GM23338 (cell line): ENCODE measurements around the gene MTARC2. TPM values are rescaled to one million over a fixed set of nuclear protein-coding genes. Genes with fewer than 3 reads are reported as not detected.

Experiments used
- ATAC-seq: fragments of 200-7000 bp; cut with Tn5 transposase; 3 replicates; pipeline ENCODE4 v1.9.1; 2020
- DNase-seq: peaks from one replicate; pipeline ENCODE4 v3.0.0-alpha.2; 2015; ENCODE audit warnings: low spot score
- H2AFZ ChIP-seq: fragments of 200-600 bp; sonication (generic); 2 replicates; pipeline ENCODE4 v1.8.0; 2016; ENCODE audit warnings: antibody characterized with exemption, mild to moderate bottlenecking, moderate library complexity
- H3F3A ChIP-seq: fragments of 200-600 bp; sonication (generic); replicated peaks from 2 replicates; pipeline ENCODE4 v1.8.0; 2017; ENCODE audit warnings: antibody characterized with exemption, mixed run types, low read depth
- H3K27ac ChIP-seq: fragments of 200-600 bp; sonication (generic); 2 replicates; pipeline ENCODE4 v1.6.1; 2016; ENCODE audit warnings: low read depth
- H3K27me3 ChIP-seq: fragments of 200-600 bp; sonication (generic); 2 replicates; pipeline ENCODE4 v1.8.0; 2016; ENCODE audit warnings: mild to moderate bottlenecking, mixed run types, moderate library complexity; ENCODE audit not compliant: insufficient read depth
- H3K36me3 ChIP-seq: fragments of 200-600 bp; sonication (generic); 2 replicates; pipeline ENCODE4 v1.8.0; 2016; ENCODE audit warnings: mild to moderate bottlenecking; ENCODE audit not compliant: insufficient read depth
- H3K4me1 ChIP-seq: fragments of 200-600 bp; sonication (generic); 2 replicates; pipeline ENCODE4 v1.8.0; 2016; ENCODE audit warnings: mild to moderate bottlenecking, moderate library complexity; ENCODE audit not compliant: insufficient read depth
- H3K4me2 ChIP-seq: fragments of 200-600 bp; sonication (generic); 2 replicates; pipeline ENCODE4 v1.7.1; 2017; ENCODE audit warnings: mixed run types
- H3K4me3 ChIP-seq: fragments of 200-600 bp; sonication (generic); 2 replicates; pipeline ENCODE4 v1.6.1; 2016; ENCODE audit warnings: mixed run types
- H3K79me2 ChIP-seq: fragments of 200-600 bp; sonication (generic); replicated peaks from 2 replicates; pipeline ENCODE4 v1.8.0; 2017; ENCODE audit warnings: mild to moderate bottlenecking; ENCODE audit not compliant: insufficient read depth
- H3K9me2 ChIP-seq: fragments of 200-600 bp; sonication (generic); 2 replicates; pipeline ENCODE4 v1.8.0; 2017; ENCODE audit not compliant: insufficient read depth
- H4K20me1 ChIP-seq: fragments of 200-600 bp; sonication (generic); replicated peaks from 2 replicates; pipeline ENCODE4 v1.8.0; 2017; ENCODE audit warnings: mild to moderate bottlenecking; ENCODE audit not compliant: insufficient read depth
- H3K27ac Mint-ChIP-seq: 2 replicates; pipeline ENCODE4 v1.8.0; 2020; ENCODE audit warnings: inconsistent platforms, mild to moderate bottlenecking, moderate library complexity, mixed read lengths
- H3K27me3 Mint-ChIP-seq: 3 replicates; pipeline ENCODE4 v1.8.0; 2022; ENCODE audit warnings: low read depth, mild to moderate bottlenecking, moderate library complexity, mixed read lengths, inconsistent platforms; ENCODE audit not compliant: insufficient read depth, poor library complexity
- H3K36me3 Mint-ChIP-seq: 3 replicates; pipeline ENCODE4 v1.8.0; 2021; ENCODE audit warnings: low read depth, mild to moderate bottlenecking, inconsistent platforms, moderate library complexity, mixed read lengths
- H3K4me1 Mint-ChIP-seq: 3 replicates; pipeline ENCODE4 v1.8.0; 2020; ENCODE audit warnings: mild to moderate bottlenecking, inconsistent platforms, mixed read lengths
- H3K4me3 Mint-ChIP-seq: 3 replicates; pipeline ENCODE4 v1.8.0; 2021; ENCODE audit warnings: moderate library complexity, mild to moderate bottlenecking, inconsistent platforms, mixed read lengths
- H3K9me3 Mint-ChIP-seq: 3 replicates; pipeline ENCODE4 v1.8.0; 2020; ENCODE audit warnings: moderate library complexity, mild to moderate bottlenecking, inconsistent platforms, mixed read lengths
- CREB1 ChIP-seq: fragments of 250-450 bp; sonication (Bioruptor Pico); IDR thresholded peaks from 2 replicates; pipeline ENCODE4 v1.5.0; 2020; ENCODE audit warnings: low read depth, mild to moderate bottlenecking, moderate library complexity
- CTCF ChIP-seq, 2 experiments: fragments of 200-600 bp in 1 of 2; sonication (generic) in 1 of 2; conservative IDR thresholded peaks; 2 replicates each; pipeline versions ENCODE4 v1.5.1 to v1.6.1; 2016 to 2017; ENCODE audit warnings: antibody characterized with exemption in 2 of 2, low read depth in 2 of 2, mild to moderate bottlenecking in 2 of 2, moderate library complexity in 1 of 2
- ETS1 ChIP-seq: IDR thresholded peaks from 2 replicates; pipeline ENCODE4 v1.6.1; 2016; ENCODE audit warnings: antibody characterized with exemption
- EZH2 ChIP-seq: fragments of 200-600 bp; sonication (generic); IDR thresholded peaks from one replicate; pipeline ENCODE4 v1.8.0; 2017; ENCODE audit warnings: antibody characterized with exemption, mild to moderate bottlenecking, low read depth; ENCODE audit not compliant: unreplicated experiment
- EZH2phosphoT487 ChIP-seq: fragments of 200-600 bp; sonication (generic); IDR thresholded peaks from one replicate; pipeline ENCODE4 v1.8.1; 2018; ENCODE audit warnings: antibody characterized with exemption; ENCODE audit not compliant: unreplicated experiment
- JUNB ChIP-seq: IDR thresholded peaks from one replicate; pipeline ENCODE4 v1.6.1; 2016; ENCODE audit warnings: antibody characterized with exemption; ENCODE audit not compliant: unreplicated experiment
- NANOG ChIP-seq: IDR thresholded peaks from 2 replicates; pipeline ENCODE4 v1.6.1; 2016; ENCODE audit warnings: antibody characterized with exemption, borderline replicate concordance
- POLR2AphosphoS5 ChIP-seq: IDR thresholded peaks from 2 replicates; pipeline ENCODE4 v1.6.1; 2016; ENCODE audit warnings: antibody characterized with exemption, low read depth
- REST ChIP-seq: IDR thresholded peaks from one replicate; pipeline ENCODE4 v1.6.1; 2018; ENCODE audit warnings: antibody characterized with exemption; ENCODE audit not compliant: unreplicated experiment
- STAT1 ChIP-seq: IDR thresholded peaks from one replicate; pipeline ENCODE4 v1.6.1; 2016; ENCODE audit warnings: antibody characterized with exemption; ENCODE audit not compliant: unreplicated experiment
- ZNF114 ChIP-seq: fragments of 250-450 bp; sonication (Bioruptor Pico); IDR thresholded peaks from 2 replicates; pipeline ENCODE4 v1.5.0; 2020; ENCODE audit warnings: mild to moderate bottlenecking, moderate library complexity
- ZNF331 ChIP-seq: fragments of 250-450 bp; sonication (Bioruptor Pico); IDR thresholded peaks from 2 replicates; pipeline ENCODE4 v1.5.0; 2020; ENCODE audit warnings: low read depth, mild to moderate bottlenecking, moderate library complexity
- ZNF462 ChIP-seq: fragments of 250-450 bp; sonication (Bioruptor Pico); IDR thresholded peaks from 2 replicates; pipeline ENCODE4 v1.5.0; 2020; ENCODE audit warnings: mild to moderate bottlenecking, moderate library complexity
- polyA plus RNA-seq: library from polyadenylated mRNA; unstranded; fragments of >200 nt; fragmentation: Nextera tagmentation; extraction: Ambion mirVana; gene quantifications from 2 replicates; pipeline ENCODE4 v1.2.1, GENCODE V29; 2016
- total RNA-seq: library from RNA; depleted of rRNA; stranded (reverse); fragments of >200 nt; shearing (Covaris generic); gene quantifications from 2 replicates; pipeline ENCODE4 v1.2.3, GENCODE V29; 2014

MTARC2 gene
- total and polyA plus RNA-seq, 2 experiments from 2014 or later: 4.1 to 8.0 TPM

- Histone ChIP-seq H3K4me3 (no peak overlapping the region), H4K20me1 (peaks cover 3% of the 10 kb centered on the region; the same call in 1 of the 2 replicates), H2AFZ (no peak overlapping the region), H3K79me2 (no peaks in the 10 kb centered on the region), H3K36me3 (no peaks in the 10 kb centered on the region; the same call in 1 of the 2 replicates), H3K27ac (no peak overlapping the region), H3K4me2 (no peak overlapping the region), H3K4me1 (no peaks in the 10 kb centered on the region), H3F3A (no peaks in the 10 kb centered on the region), H3K27me3 (no peaks in the 10 kb centered on the region), H3K9me2 (no peaks in the 10 kb centered on the region)
- Mint-ChIP-seq H3K4me1 (peaks cover 2% of the 10 kb centered on the region; the same call in 1 of the 3 replicates), H3K27me3 (no peaks in the 10 kb centered on the region), H3K4me3 (no peak overlapping the region), H3K27ac (no peak overlapping the region), H3K9me3 (no peaks in the 10 kb centered on the region), H3K36me3 (peaks cover 53% of the 10 kb centered on the region)
- TF ChIP-seq JUNB (no peak), POLR2AphosphoS5 (no peak), REST (no peak), ZNF331 (no peak), STAT1 (no peak), ETS1 (no peak), CTCF (conservative IDR thresholded peaks at IDR 0.05; ENCODE audit: low read depth in 2 of 2) (no peak), EZH2phosphoT487 (no peak), CREB1 (CRISPR knock-in tag) (no peak), ZNF462 (CRISPR knock-in tag) (no peak), EZH2 (no peak), ZNF114 (CRISPR knock-in tag) (no peak), NANOG (no peak)
- ATAC-seq (no peak), DNase-seq (no peak)
Measured at GRCh38 chr1:220798338-220798737, 50.2 kb downstream of the MTARC2 start.
